ENCODE measurements around the gene NAALADL2. TPM values are rescaled to one million over a fixed set of nuclear protein-coding genes. Genes with fewer than 3 reads are reported as not detected.
"Not testable (repeated sequence)": the region's sequence is repeated elsewhere in the genome, so short reads cannot be mapped to it uniquely, and the experiment has no call there.

NAALADL2 gene
- total and polyA plus RNA-seq, 2 experiments from 2014 or later, result 3.4 to 15.3 TPM

DNA sequence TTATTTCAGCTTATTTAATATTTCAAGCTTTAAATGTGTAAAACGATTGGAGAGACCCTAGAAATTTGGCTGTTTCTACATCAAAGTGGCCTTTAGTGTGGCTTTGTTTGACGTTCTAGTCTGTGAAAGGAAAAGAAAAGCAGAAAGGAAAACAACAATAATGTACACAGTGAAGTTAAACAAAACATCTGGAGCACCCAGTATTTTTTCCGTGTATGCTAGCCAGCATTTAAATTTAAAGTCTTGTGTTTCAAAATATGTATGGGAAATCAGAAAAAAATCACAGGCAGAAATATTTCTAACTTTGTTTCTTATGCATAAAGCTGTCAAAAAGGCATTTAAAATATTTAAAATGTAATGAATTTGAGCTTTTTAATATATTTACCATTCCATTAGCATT is 218.1 kb downstream of the NAALADL2 start:
- H3K9me2 ChIP-seq (replicated peaks; ENCODE audit: insufficient read depth), result no peaks in the 10 kb centered on the region
- no peaks in the 10 kb centered on the region for H3K4me1 ChIP-seq (ENCODE audit: insufficient read depth)
- no peaks in the 10 kb centered on the region for H3K79me2 ChIP-seq
- no peaks in the 10 kb centered on the region for H4K20me1 ChIP-seq (ENCODE audit: insufficient read depth, poor library complexity, severe bottlenecking)
- H3K9me3 ChIP-seq (ENCODE audit: low read depth), result no peaks in the 10 kb centered on the region
- no peak overlapping the region for H3K4me2 ChIP-seq
- H3K27ac ChIP-seq, result no peak overlapping the region
- H3K36me3 ChIP-seq (replicated peaks; ENCODE audit: insufficient read depth, low read depth), result no peaks in the 10 kb centered on the region
- H2AFZ ChIP-seq, result no peak overlapping the region
- H3K27me3 ChIP-seq, result no peaks in the 10 kb centered on the region
- H3K4me3 ChIP-seq, result no peak overlapping the region
- DNase-seq (ENCODE audit: low spot score), result no peak
- 52% methylated on average over 3 of the region's 3 CpGs for WGBS (ENCODE audit: low lambda C conversion rate, missing lambda C conversion rate)
- TF ChIP-seq EZH2 (IDR thresholded peaks at IDR 0.05; ENCODE audit: borderline replicate concordance) (no peak), EZH2phosphoT487 (IDR thresholded peaks at IDR 0.05; ENCODE audit: low read depth, severe bottlenecking, unreplicated experiment) (no peak)
- TF ChIP-seq, protein P1, sequence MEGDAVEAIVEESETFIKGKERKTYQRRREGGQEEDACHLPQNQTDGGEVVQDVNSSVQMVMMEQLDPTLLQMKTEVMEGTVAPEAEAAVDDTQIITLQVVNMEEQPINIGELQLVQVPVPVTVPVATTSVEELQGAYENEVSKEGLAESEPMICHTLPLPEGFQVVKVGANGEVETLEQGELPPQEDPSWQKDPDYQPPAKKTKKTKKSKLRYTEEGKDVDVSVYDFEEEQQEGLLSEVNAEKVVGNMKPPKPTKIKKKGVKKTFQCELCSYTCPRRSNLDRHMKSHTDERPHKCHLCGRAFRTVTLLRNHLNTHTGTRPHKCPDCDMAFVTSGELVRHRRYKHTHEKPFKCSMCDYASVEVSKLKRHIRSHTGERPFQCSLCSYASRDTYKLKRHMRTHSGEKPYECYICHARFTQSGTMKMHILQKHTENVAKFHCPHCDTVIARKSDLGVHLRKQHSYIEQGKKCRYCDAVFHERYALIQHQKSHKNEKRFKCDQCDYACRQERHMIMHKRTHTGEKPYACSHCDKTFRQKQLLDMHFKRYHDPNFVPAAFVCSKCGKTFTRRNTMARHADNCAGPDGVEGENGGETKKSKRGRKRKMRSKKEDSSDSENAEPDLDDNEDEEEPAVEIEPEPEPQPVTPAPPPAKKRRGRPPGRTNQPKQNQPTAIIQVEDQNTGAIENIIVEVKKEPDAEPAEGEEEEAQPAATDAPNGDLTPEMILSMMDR (IDR thresholded peaks at IDR 0.05; ENCODE audit: poor library complexity), result no peak

DNA sequence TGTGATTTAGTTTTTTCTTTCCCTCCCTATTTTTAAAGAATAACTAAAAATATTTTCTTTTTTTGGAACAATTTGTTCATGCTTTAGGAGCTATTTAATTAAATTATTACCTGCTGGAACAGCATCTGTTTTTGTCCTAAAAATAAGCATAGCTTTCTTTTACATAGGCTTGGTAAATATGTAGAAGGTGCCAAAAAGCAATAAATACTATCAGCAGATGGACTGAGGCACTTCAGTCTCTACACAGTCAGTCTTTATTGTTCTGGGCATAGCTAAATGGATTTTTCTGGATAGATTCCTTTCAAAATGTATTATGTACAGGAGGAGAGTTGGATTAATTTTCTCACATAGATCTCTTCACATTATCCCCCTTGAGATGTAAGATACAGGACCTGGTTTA is 223.5 kb downstream of the NAALADL2 start:
- H3K27ac ChIP-seq, result no peak overlapping the region
- H3K4me2 ChIP-seq, result no peak overlapping the region
- H3K4me3 ChIP-seq, result no peak overlapping the region
- no peaks in the 10 kb centered on the region for H3K9me2 ChIP-seq (replicated peaks; ENCODE audit: insufficient read depth)
- no peak overlapping the region for H2AFZ ChIP-seq
- H3K36me3 ChIP-seq (replicated peaks; ENCODE audit: insufficient read depth, low read depth), result no peaks in the 10 kb centered on the region
- no peaks in the 10 kb centered on the region for H3K9me3 ChIP-seq (ENCODE audit: low read depth)
- H3K4me1 ChIP-seq (ENCODE audit: insufficient read depth), result no peaks in the 10 kb centered on the region
- H3K27me3 ChIP-seq, result no peaks in the 10 kb centered on the region
- no peaks in the 10 kb centered on the region for H4K20me1 ChIP-seq (ENCODE audit: insufficient read depth, poor library complexity, severe bottlenecking)
- TF ChIP-seq EZH2 (IDR thresholded peaks at IDR 0.05; ENCODE audit: borderline replicate concordance), result no peak
- TF ChIP-seq EZH2phosphoT487 (IDR thresholded peaks at IDR 0.05; ENCODE audit: low read depth, severe bottlenecking, unreplicated experiment), result no peak
- H3K79me2 ChIP-seq, result no peaks in the 10 kb centered on the region
- DNase-seq (ENCODE audit: low spot score), result no peak

DNA sequence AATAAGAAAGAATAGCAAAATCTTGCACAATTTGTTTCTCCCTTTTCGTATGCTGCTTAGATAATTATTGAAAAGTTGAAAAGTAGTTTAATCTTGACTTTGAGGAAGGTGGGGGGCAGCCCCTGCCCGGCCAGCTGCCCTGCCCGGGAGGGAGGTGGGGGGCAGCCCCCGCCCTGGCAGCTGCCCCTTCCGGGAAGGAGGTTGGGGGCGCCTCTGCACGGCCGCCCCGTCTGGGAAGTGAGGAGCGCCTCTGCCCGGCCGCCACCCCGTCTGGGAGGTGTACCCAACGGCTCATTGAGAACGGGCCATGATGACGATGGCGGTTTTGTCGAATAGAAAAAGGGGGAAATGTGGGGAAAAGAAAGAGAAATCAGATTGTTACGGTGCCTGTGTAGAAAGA is 228.0 kb downstream of the NAALADL2 start:
- H2AFZ ChIP-seq; H3K4me3 ChIP-seq; H3K4me1 ChIP-seq (ENCODE audit: insufficient read depth); H3K9me3 ChIP-seq (ENCODE audit: low read depth); H3K4me2 ChIP-seq; H3K27ac ChIP-seq; H3K79me2 ChIP-seq; DNase-seq (ENCODE audit: low spot score); H4K20me1 ChIP-seq (ENCODE audit: insufficient read depth, poor library complexity, severe bottlenecking); H3K27me3 ChIP-seq; H3K9me2 ChIP-seq (replicated peaks; ENCODE audit: insufficient read depth); H3K36me3 ChIP-seq (replicated peaks; ENCODE audit: insufficient read depth, low read depth): not testable (repeated sequence)
- whole genome bisulfite sequencing (ENCODE audit: low lambda C conversion rate, missing lambda C conversion rate), result 96% methylated on average over 16 of the region's 19 CpGs

DNA sequence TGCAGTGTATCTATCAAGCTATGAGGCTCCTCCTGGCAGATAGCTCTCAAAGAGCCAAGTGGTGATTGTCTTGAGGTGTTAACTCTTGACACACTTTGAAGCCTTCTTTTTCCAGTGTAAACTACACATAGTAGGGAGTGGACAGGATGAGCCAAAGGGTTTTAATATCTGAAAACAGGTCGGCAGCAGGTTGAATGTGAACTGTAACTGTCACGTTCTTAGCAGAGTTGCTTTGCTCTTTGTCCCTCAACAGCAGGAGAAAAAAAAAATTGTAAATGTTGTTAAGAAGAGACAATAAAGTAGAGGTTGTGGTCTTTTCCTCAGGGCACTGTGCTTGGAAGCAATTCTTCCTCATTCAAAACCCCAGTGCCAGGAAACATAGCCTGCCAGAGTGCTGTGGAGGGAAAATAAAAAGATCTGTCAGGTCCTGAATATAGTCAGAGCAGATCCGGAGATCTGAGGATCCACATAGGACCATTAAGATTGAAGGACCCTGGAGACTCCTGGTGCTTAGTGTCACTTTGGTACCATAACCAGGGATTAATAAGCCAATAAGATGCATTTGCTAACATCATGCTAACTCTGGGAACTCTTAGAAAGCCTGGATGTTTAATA is 229.7 kb downstream of the NAALADL2 start:
- H3K4me1 ChIP-seq (ENCODE audit: insufficient read depth), result no peaks in the 10 kb centered on the region
- WGBS (ENCODE audit: low lambda C conversion rate, missing lambda C conversion rate), result 76% methylated on average over 3 of the region's 3 CpGs
- DNase-seq (ENCODE audit: low spot score), result no peak

More for the DNA sequence above, 229.7 kb downstream of the NAALADL2 start:
- no peak for TF ChIP-seq EZH2 (IDR thresholded peaks at IDR 0.05; ENCODE audit: borderline replicate concordance)
- TF ChIP-seq EZH2phosphoT487 (IDR thresholded peaks at IDR 0.05; ENCODE audit: low read depth, severe bottlenecking, unreplicated experiment), result no peak
- TF ChIP-seq, protein P1 (IDR thresholded peaks at IDR 0.05; ENCODE audit: poor library complexity), result no peak
- H2AFZ ChIP-seq, result no peak overlapping the region
- H3K9me3 ChIP-seq (ENCODE audit: low read depth), result no peaks in the 10 kb centered on the region
- no peak overlapping the region for H3K4me3 ChIP-seq
- no peaks in the 10 kb centered on the region for H3K9me2 ChIP-seq (replicated peaks; ENCODE audit: insufficient read depth)
- H3K4me2 ChIP-seq, result no peak overlapping the region
- no peaks in the 10 kb centered on the region for H3K79me2 ChIP-seq
- H3K27ac ChIP-seq, result no peak overlapping the region
- no peaks in the 10 kb centered on the region for H4K20me1 ChIP-seq (ENCODE audit: insufficient read depth, poor library complexity, severe bottlenecking)
- H3K36me3 ChIP-seq (replicated peaks; ENCODE audit: insufficient read depth, low read depth), result no peaks in the 10 kb centered on the region
- no peaks in the 10 kb centered on the region for H3K27me3 ChIP-seq

All from hepatocyte (in vitro differentiated cells).